Ammon's horn (tissue), 1 donor: ENCODE data around the gene HEXIM1.
"Not testable (repeated sequence)": the region's sequence is repeated elsewhere in the genome, so short reads cannot be mapped to it uniquely, and the experiment has no call there.

Experiments used
- DNase-seq: peaks from one replicate; pipeline ENCODE4 v3.0.0-alpha.2; 2016; ENCODE audit warnings: low spot score

The HEXIM1 gene

DNA sequence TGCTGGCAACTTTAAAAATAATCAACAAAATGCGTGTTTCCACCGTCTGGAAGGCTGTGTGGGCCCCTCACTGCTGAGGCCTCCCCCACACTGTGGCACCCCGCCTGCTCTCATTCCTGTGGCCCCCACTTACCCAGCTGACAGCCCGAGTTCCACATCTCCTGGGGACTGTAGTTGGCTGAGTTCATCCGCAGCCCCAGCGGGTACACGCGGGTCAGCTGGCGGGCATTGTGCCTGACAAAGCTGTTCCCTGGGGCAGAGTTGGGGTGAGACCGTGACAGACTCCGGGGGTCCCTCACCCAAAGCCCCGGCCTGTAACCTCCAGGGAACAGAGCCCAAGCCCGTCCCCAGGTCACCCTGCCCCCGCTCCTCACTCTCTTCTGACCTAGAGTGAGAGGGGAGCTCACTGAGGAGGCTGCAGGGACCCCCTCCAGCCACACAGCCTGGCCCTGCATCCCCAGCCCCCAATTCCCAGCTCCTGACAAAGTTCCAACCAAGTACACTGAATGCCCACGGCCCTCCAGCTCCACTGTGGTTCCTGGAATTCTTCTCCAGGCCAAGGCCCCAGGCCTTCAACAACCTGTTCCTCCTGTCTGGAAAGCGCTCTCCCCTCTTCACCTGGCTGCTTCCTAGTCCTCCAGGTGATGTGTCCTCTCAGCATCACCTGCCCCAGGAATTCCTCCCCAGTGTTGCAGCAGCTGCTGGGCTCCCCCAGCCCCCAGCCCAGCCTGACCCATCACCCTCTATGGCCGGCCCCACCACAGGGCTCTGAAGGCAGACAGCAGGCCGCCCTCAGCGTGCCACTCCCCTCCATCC is 34.0 kb upstream of the HEXIM1 start:
- peak; percentile 58 for DNase-seq

DNA sequence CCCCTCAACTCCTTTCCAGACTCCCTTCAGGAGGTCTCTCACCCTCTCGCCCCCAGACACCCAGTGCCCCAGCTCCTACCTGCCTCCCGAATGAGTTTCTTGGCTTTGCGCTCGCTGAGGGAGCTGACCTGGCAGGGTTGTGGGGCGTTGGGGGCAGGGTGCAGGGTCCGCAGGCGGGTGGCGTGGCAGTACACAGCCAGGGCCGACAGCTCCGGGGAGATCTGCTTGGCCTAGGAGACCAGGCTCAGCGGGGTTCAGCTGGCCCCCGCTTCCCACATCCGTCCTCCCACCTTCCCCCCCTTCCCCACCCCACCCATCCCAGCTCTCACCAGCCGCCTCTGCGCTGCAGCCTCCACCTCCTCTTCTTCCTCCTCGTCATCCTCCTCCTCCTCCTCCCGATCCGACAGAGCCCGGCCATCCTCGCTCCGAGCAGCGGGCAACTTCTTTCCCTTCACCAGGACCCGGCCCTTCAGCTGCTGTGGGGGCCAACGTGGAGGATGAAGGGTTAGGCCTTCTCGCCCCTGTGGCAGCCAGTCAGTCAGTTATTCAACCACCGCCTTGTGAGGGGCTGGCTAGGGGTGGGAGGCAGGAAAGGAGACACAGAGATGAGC is 33.2 kb upstream of the HEXIM1 start:
- no peak for DNase-seq

DNA sequence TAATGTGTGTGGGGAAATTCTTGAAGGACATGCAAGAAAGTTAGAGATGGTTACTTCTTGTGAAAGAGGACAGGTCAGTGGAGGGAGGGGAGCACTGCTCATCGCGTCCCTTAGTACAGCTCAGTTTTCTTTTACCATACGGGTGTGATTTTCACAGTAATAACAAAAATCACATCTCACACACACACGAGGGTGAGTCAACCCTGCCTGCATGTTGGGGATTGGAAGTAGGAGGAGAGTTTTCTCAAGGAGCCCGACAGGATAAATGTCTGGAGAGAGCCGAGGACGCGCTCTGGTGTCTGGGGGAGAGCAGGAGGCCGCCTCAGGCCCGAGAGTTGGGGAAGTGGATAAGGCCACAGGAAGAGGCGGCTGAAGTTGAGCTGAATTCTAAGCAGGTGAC is 32.4 kb upstream of the HEXIM1 start:
- DNase-seq = no peak

DNA sequence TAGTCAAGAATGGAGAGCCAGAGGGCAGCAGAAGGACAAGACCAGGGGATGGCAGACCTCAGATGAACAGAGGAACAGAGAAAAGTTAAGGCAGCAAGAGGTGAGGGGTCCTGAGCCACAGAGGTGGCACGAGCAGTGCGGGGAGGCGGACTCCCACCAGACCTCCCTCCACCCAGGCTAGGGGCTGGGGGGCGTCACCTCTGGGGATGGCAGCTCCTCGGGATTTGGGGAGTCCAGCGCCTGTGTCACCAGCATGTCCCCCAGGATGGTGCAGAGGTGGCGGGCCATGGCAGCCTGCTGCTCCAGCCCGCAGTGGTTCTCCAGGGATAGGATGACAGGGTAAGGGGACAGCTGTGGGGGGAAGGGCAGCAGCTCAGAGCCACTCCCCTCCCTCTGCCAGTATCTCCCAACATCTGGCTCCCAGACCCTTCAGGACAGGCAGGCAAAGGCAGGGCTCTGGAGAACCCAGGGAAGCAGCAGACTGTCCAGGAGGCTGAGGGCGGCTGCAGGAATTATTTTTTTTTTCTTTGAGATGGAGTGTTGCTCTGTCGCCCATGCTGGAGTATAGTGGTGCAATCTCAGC is 31.8 kb upstream of the HEXIM1 start:
- DNase-seq = no peak

DNA sequence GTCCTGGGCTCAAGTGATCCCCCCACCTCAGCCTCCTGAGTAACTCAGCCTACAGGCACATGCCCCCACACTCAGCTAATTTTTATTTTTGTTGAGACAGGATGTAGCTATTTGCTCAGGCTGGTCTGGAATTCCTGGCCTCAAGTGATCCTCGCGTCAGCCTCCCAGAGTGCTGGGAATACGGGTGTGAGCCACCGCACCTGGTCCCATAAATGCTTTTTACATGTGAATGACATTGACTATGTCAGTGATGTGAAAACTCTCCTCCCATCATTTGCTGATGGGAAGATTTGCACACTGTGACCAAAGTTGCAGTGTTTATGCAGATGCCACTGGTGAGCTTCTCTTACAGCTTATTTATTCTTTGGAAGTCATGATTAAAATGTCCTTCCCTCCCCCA is 30.9 kb upstream of the HEXIM1 start:
- no peak for DNase-seq

DNA sequence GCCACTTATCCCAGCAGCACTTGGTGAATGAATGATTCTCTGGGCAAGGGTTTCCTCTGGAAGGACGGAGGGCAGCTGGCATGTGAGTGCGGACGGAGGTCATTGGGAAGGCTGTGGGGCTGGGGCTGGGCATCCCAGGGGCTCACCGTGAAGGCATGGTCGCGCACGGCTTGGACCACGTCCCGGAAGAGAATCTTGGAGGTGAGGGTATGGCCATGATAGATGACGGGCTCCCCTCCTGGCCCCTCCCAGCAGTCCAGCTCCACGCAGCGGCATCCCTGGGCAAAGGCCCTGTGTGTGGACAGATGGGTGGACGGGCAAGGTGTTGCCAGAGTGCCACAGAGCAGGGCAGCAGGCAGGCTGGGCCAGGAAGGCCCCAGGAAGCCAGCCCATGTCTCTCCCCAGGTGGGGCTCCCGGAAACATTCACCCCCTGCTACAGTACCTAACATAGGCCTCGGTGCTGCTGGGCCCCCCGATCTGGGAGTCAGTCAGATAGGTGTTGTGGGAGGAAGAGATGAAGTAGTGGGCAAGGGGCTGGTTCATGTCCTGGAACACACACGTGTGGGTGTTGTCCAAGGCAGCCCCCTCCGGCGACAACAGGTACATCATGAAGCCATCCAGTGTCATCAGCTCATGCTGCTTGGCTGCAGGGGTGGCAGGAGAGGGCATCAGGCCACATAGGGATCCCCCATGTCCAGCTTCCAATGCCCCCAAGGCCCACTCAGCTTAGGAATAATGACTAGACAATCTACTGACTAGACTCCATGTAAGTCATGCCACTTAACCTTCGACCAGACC is 30.2 kb upstream of the HEXIM1 start:
- no peak for DNase-seq

DNA sequence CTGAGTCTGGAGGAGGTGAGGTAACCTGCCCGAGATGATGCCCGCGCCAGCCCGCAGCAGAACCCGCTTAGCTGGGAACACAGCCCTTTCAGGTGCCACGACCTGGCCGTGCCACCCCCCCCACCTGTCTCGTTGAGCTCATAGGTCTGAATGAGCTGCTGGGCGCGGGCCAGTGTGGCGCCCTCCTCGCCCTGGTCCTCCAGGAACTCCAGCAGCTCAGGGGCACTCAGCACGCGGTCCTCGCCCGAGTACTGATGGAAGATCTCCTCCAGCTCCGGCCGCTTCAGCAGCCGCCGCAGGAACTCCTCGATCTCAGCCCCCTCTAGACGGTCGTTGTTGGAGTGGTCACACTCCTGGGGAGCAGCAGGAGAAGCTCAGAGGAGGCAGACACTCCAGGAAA is 29.6 kb upstream of the HEXIM1 start:
- DNase-seq = no peak

DNA sequence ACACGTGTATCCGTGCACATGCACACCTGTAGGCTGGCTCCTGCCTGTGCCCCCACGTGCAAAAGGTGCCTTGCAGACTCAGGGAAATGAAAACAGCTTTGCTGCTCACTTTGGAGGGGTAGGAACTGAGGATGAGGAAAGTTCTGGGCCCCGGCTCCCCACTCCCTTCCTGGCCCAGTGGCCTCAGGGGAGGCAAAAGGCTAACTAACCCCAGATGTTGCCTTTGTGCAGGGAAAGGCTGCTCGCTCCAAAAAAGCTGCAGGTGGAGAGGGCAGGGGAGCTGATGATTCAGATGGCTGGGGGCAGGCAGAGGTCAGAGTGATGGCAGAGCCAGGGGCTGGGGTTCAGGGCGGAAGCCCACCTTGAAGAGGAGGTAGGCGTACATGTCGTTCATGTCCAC is 28.3 kb upstream of the HEXIM1 start:
- no peak for DNase-seq

DNA sequence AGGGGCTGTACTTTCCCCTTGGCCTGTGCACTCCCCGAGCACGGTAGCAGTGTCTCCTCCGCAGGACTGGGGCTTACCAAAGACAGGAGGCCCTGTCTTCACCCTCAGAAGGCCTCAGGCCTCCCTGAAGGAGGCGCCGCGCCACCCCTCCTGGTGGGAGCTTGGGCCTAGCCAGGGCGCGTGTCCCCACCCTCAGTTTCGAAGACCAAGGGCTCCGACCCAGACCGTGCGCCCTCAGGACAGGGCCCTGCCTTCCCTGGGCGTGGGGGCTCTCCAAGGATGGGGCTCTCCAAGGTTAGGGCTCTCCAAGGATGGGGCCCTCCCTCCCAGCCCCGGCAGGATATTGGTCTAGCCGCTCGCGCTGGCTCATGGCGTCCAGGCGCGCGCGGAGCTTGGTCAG is 27.7 kb upstream of the HEXIM1 start:
- DNase-seq = no peak

DNA sequence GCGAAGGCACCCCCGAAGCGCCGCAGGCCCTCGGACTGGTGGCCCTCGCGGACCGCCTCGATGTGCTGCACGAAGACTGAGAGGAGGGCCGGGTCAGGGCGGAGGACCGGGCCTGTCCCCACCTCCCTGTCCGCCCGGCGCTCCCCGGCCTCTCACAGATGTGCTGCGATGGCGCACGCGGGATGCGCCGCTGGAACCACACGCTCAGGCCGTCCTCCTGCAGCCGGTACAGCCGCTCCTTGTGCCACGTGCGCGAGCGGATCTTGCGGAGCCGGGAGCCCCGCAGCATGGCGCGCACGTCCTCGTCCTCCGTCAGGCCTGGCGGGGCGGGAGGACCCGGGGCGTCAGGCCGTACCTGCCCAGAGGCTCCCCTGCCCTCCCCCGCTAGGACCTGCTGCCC is 27.2 kb upstream of the HEXIM1 start:
- DNase-seq = no peak

DNA sequence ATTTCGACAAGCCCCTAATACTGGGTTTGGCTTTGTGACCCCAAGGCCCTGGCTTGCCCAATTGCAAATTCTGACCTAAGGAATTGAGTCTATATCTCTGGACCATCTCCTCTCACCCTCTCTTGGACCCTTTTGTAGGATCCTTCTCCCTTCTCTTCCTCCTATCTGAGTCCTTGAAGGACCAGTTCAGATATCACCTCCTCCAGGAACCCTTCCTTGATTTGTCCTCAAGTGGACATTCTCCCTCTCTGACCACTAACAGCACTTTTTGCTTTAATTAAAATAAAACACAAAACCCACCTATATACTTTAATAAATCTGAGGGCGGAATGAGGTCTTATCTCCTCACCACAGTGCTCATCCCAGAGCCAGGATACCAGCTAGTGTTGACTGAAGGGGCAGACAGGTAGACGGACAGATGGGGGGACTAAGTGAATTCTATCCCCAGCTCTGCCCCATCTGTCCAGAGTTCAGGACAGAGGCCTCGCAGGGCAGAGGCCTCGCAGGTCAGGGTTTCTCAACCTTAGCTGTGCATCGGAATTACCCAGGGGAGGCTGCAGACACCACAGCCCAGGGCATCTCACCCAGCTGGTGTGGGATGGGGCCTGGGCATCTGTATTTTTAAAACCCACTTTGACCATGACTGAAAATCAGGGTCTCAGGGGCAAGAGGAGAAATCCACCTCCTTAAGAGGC is 25.1 kb upstream of the HEXIM1 start:
- no peak for DNase-seq

DNA sequence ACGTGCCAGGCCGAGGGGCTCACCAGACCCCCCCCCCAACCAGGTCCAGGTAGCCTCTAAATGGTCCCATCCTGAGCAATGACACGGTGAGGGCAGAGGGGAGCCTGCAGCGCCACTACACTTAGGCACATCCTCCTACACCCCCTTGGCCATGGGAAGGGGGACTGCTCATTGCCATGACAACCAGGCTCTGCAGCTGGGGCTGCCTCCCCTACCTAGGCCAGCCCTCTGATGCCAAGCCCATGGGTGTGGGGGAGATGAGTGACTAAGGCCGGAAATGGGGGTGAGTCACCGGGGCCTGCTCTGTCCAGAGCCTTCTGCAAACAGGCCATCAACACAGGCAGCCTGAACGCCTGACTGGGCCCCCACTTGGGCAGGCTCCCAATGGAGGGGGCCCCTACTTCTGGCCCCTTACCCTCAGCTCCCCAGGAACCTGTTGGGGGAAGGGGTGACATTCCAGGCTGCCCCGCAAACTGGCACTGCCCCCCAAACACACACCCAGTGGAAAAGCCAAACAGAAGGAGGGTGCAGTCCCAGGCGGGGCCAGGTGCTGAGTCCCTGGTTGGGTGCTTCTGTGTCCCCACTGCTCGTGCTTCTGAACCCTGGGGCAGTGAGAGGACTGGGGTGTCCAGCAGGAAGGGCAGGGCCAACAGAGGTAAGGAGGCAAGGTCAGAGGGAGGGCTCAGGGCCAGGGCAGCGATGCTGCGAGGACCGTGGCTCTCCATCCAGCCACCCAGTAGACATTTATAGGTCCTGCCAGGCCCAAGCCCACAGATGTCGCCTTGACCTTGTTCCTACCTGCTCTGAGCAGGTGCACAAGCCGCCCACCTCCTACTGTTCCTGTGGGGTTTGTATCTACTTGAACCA is 24.1 kb upstream of the HEXIM1 start:
- DNase-seq = no peak

DNA sequence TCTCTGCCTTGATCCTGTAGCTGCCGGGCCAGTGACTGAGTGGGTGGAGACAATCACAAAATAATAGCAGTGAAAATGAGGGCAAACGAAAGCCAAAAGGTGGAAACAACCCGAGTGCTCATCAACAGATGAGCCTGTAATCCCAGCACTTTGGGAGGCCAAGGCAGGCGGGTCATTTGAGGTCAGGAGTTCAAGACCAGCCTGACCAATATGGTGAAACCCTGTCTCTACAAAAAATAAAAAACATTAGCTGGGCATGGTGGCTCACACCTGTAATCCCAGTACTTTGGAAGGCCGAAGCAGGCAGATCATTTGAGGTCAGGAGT is 23.5 kb upstream of the HEXIM1 start:
- DNase-seq = not testable (repeated sequence)

DNA sequence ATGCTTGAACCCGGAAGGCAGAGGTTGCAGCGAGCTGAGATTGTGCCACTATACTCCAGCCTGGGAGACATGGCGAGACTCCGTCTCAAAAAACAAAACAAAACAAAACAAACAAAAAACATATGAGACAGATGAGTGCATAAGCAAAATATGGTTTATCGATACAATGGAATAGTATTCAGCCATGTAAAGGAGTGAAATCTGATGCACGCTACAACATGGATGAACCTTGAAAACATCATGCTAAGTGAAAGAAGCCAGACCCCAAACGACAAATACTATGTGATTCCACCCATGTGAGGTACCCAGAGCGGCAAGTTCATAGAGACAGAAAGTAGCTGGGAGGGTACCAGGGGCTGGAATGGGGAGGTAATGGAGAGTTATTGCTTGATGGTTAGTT is 22.8 kb upstream of the HEXIM1 start:
- DNase-seq = no peak

DNA sequence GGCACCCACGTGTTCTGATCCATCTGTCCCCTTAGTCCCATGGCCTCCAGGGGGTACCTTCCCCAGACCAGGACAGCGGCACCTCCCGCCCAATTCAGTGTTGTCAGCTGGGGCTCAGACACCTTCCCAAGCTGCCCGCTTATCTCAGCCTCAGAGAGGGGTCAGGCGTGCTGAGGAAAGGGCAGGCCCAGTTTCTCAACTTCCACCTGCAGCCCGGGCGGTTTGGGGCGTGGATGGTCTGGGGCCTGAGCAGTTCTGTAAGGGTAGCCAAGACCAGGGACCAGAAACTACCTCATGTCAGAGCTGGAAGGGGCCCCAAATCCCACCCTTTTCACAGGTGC is 21.1 kb upstream of the HEXIM1 start:
- no peak for DNase-seq

DNA sequence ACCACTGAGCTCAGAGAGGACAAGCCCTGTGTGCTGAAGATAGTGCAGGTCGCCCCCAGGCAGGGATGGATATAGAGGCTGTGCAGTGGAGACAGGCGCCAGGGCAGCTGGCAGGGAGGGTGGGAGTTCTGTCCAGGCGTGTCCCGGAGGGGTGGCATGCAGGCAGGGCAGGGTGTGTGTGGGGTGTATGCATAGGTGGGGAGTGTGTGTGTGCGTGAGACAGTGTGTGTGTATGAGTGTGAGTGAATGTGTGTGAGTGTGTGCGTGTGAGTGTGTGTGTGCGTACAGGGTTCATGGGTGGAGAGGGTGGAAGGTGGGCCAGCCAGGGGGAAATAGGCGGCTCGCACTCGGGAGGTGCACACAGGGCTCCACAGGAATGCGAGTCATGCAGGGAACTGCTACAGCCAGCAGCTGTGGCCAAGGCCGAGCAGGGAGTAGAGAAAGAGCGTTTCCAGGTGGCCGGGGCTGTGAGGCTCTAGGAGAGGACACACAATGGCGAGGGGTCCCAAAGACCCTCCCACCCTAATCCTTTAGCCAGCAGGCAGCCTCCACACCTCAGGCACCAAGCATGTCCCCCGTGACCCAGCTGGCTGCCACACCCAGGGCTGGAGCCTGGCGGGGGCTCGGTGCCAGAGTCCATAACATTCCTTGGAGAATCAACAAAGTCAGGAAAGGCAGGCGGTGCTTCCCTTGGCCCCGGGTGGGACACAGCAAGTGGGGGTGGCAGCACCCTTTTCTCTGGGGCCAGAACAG is 20.6 kb upstream of the HEXIM1 start:
- DNase-seq = no peak

DNA sequence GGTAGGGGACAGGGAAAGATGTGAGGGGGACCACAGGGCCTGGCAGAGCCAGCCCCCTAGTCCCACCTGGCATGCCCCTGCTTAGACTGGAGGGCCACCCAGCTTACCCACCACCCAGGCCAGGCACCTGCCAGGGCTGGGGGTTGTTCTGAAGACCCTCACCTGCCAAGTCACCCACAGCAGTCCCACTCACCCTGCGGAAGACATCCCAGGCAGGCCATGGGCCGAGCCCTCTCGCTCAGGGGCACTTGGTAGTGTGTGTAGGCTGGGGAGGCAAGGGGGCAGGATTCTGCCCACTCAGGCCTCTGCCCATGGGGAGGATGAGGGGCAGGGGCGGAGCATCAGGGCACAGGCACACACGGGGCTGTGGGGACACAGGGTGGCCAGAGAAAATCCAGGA is 19.9 kb upstream of the HEXIM1 start:
- DNase-seq = no peak

DNA sequence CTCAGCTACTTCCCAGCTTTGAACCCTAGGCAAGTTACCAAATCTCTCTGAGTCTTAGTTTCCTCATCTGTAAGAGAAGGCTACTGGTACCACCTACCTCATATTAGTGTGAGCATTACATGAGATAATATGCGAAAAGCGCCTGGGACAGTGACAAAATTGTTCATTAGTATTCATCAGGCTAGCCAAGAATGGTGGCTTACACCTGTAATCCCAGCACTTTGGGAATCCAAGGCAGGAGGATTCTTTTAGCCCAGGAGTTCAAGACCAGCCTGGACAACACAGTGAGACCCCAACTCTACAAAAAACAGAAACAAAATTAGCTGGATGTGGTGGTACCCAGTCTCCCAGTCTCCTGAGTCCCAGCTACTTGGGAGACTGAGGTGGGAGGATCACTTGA is 19.3 kb upstream of the HEXIM1 start:
- DNase-seq = no peak

DNA sequence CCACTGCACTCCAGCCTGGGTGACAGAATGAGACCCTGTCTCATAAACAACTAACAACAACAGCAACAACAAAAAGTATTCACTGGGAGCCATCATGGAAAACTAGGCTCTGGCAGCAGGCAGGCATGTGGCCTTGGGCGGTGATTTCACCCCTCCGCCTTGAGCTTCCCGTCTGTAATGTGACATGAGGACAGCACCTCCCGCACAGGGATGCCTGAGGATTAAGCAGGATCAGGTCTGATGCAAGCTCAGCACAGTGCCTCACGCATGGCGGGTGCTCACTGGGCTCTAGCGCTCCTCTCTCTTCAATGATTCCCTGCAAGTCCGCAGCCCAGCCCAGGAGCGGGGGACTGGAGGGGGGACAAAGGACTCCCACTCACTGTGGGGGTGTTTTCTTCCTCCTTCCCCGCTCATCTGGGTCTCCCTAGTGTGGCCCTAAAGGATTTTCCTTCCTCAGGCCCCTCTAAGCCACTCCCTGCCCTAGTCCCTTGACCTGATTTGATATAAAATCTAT is 18.8 kb upstream of the HEXIM1 start:
- DNase-seq = no peak

DNA sequence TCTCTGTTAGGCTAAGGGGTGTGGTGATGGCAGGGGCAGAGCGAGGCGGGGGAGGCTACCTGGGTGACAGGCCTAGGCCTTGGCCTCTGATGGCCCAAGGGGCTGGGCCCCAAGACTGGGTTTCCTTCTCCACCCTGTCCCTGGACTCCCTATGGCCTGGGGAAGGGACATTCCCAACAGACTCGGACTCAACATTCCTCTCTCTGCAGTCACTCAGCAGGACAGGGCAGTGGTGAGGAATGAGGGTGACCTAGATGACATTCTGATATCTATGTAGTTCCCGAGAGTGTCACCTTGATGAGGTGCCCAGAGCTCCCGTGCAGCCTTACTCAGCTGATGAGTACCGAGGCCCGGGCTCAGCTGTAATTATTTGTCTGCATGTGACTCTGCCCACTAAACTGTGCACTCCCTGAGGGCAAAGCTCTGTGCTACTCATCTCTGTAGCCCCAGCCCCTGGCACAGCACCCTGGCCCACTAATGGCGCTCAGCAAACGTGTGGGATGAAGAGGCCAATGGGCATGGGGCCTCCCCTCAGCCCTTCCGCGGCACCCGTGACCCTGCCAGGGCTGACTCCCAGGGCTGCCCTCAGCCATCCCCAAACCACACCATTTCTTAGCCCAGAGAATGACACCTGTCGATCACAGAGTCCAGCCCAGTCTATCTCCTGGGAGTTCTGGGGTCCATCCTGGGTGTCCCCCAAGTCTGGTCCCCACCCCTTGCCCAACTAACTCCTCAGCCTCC is 18.2 kb upstream of the HEXIM1 start:
- DNase-seq = no peak
